Panc1 (cell line): ENCODE data around the gene VSTM2L. TPM values are rescaled to one million over a fixed set of nuclear protein-coding genes. Genes with fewer than 3 reads are reported as not detected.

ENCODE experiments used
- ATAC-seq: fragments of 200-7000 bp; cut with Tn5 transposase; 2 replicates; pipeline ENCODE4 v1.9.1; 2020; ENCODE audit warnings: mild to moderate bottlenecking, moderate library complexity
- BruUV-seq: library from RNA; stranded (reverse); fragments of 400-500 nt; replicated peaks from 2 replicates; lab custom pipeline; 2021; lab: Mats Ljungman, UMichigan
- CTCF ChIA-PET: fragments of 300-600 bp; sonication (Branson Sonifier 250); formaldehyde crosslinking; loops from one replicate; lab custom pipeline; 2022; ENCODE audit warnings: antibody characterized with exemption; lab: Charles Lee
- POLR2A ChIA-PET: fragments of 300-600 bp; sonication (Branson Sonifier 250); formaldehyde crosslinking; loops from one replicate; lab custom pipeline; 2022; ENCODE audit warnings: antibody characterized with exemption; lab: Charles Lee
- DNase-seq: peaks from one replicate; pipeline ENCODE4 v3.0.0-alpha.2; 2010; ENCODE audit warnings: low read depth, low spot score
- H3K27ac ChIP-seq: 2 replicates; pipeline ENCODE4 v1.5.1; 2011; ENCODE audit warnings: mild to moderate bottlenecking, low read length, inconsistent platforms
- H3K27me3 ChIP-seq: fragments of 200-500 bp; sonication (Bioruptor generic); 2 replicates; pipeline ENCODE4 v1.6.0; 2014; ENCODE audit warnings: low read length, inconsistent platforms; ENCODE audit not compliant: control insufficient read depth, insufficient read depth
- H3K36me3 ChIP-seq: fragments of 200-500 bp; sonication (Bioruptor generic); 2 replicates; pipeline ENCODE4 v1.5.1; 2014; ENCODE audit warnings: inconsistent platforms, mild to moderate bottlenecking, low read length, moderate library complexity; ENCODE audit not compliant: control insufficient read depth, insufficient read depth
- H3K4me1 ChIP-seq: 2 replicates; pipeline ENCODE4 v1.5.1; 2011; ENCODE audit warnings: inconsistent platforms, mild to moderate bottlenecking, low read length, moderate library complexity; ENCODE audit not compliant: control insufficient read depth, insufficient read depth
- H3K4me3 ChIP-seq, 2 experiments: 2 replicates each; pipeline ENCODE4 v1.5.1; 2011 to 2012; ENCODE audit warnings: low read depth in 2 of 2, low read length in 2 of 2, mild to moderate bottlenecking in 2 of 2, inconsistent platforms in 1 of 2, moderate library complexity in 1 of 2
- H3K9me3 ChIP-seq: fragments of 200-500 bp; sonication (Bioruptor generic); 2 replicates; pipeline ENCODE4 v1.5.1; 2014; ENCODE audit warnings: low read depth, mild to moderate bottlenecking, inconsistent platforms, low read length, moderate library complexity; ENCODE audit not compliant: control insufficient read depth, insufficient read depth
- CTCF ChIP-seq: fragments of 450-650 bp; IDR thresholded peaks from 2 replicates; pipeline ENCODE4 v1.5.1; 2017; ENCODE audit warnings: mild to moderate bottlenecking
- POLR2AphosphoS5 ChIP-seq: IDR thresholded peaks from 2 replicates; pipeline ENCODE4 v1.6.1; 2012; ENCODE audit warnings: mild to moderate bottlenecking, low read depth, low read length, moderate library complexity
- REST ChIP-seq, 2 experiments: IDR thresholded peaks; 2 replicates each; pipeline ENCODE4 v1.6.1; 2011 to 2012; ENCODE audit warnings: low read depth in 2 of 2, control low read depth in 1 of 2, low read length in 1 of 2, mild to moderate bottlenecking in 1 of 2, moderate library complexity in 1 of 2; ENCODE audit not compliant: insufficient read depth in 1 of 2
- SIN3A ChIP-seq: IDR thresholded peaks from 2 replicates; pipeline ENCODE4 v1.6.1; 2012; ENCODE audit warnings: low read depth, mild to moderate bottlenecking, low read length, moderate library complexity, borderline replicate concordance; ENCODE audit not compliant: insufficient read depth
- TCF7L2 ChIP-seq: IDR thresholded peaks from 2 replicates; pipeline ENCODE4 v1.6.1; 2011; ENCODE audit warnings: mild to moderate bottlenecking, low read depth, low read length, inconsistent platforms
- in situ Hi-C: cut with HindIII; loops from 2 replicates; pipeline ENCODE4 v1.10.0; 2016; ENCODE audit warnings: low sequenced_read_pairs, low pct_unique_long_range_greater_than_20kb
- intact Hi-C: fragments of 100-400 bp; cut with micrococcal nuclease; formaldehyde crosslinking; loops from one replicate; pipeline ENCODE4 v1.10.0; 2022; ENCODE audit not compliant: unreplicated experiment
- total RNA-seq: library from RNA; stranded (reverse); gene quantifications from one replicate; pipeline ENCODE4 v1.2.1, GENCODE V29; 2021; ENCODE audit not compliant: unreplicated experiment

The VSTM2L gene
- total RNA-seq, 1 experiment from 2014 or later: 16.0 TPM

- no TSS peak for BruUV-seq
- H3K9me3 ChIP-seq: no peaks in the 10 kb centered on the region
- in situ Hi-C loops: no loop called here
- intact Hi-C loops: loop anchor here (5.0 to 10.0 kb wide), 2 partner anchors 75 to 353 kb away; no protein-coding TSS in a partner anchor
- no peak for TF ChIP-seq CTCF
- no peak for TF ChIP-seq POLR2AphosphoS5
- TF ChIP-seq SIN3A: no peak
- no peak for TF ChIP-seq REST (IDR thresholded peaks at IDR 0.05; ENCODE audit: insufficient read depth in 1 of 2, low read depth in 2 of 2, low read length in 1 of 2)
- no peak for TF ChIP-seq TCF7L2
- ATAC-seq: no peak
- no peaks in the 10 kb centered on the region for H3K36me3 ChIP-seq
- no peak overlapping the region for H3K27ac ChIP-seq
- DNase-seq: no peak
- ChIA-PET CTCF (interaction anchor here (0.7 kb wide), 1 partner anchor 20 kb away, joined by 3 read pairs; no protein-coding TSS in a partner anchor), POLR2A (no interaction called here)
- no peaks in the 10 kb centered on the region for H3K27me3 ChIP-seq
- H3K4me3 ChIP-seq: no peak overlapping the region
- peaks cover 18% of the 10 kb centered on the region for H3K4me1 ChIP-seq
Measured at GRCh38 chr20:37917461-37917860, 14.5 kb downstream of the VSTM2L start.

GRCh38 chr20:37918035-37918434, 15.1 kb downstream of the VSTM2L start:
- Histone ChIP-seq H3K27me3 (no peaks in the 10 kb centered on the region), H3K36me3 (no peaks in the 10 kb centered on the region), H3K4me1 (peaks cover 18% of the 10 kb centered on the region), H3K27ac (no peak overlapping the region), H3K9me3 (no peaks in the 10 kb centered on the region), H3K4me3 (no peak overlapping the region)
- intact Hi-C loops: loop anchor here (5.0 to 10.0 kb wide), 2 partner anchors 74 to 353 kb away; no protein-coding TSS in a partner anchor
- TF ChIP-seq TCF7L2: no peak
- no peak for TF ChIP-seq POLR2AphosphoS5
- no peak for TF ChIP-seq SIN3A
- no peak for TF ChIP-seq CTCF
- TF ChIP-seq REST (IDR thresholded peaks at IDR 0.05; ENCODE audit: insufficient read depth in 1 of 2, low read depth in 2 of 2, low read length in 1 of 2): no peak
- ChIA-PET POLR2A (no interaction called here), CTCF (no interaction called here)
- ATAC-seq: no peak
- no TSS peak for BruUV-seq
- DNase-seq: no peak
- in situ Hi-C loops: no loop called here
